GM23248 (cell line): ENCODE measurements around the gene ATP6V1E1.

Experiments
- EZH2 ChIP-seq: fragments of 200-600 bp; sonication (generic); IDR thresholded peaks from 2 replicates; pipeline ENCODE4 v1.6.1; 2018; ENCODE audit warnings: antibody characterized with exemption, mild to moderate bottlenecking; ENCODE audit not compliant: insufficient read depth, poor library complexity, severe bottlenecking
- EZH2phosphoT487 ChIP-seq: fragments of 200-600 bp; sonication (generic); IDR thresholded peaks from 2 replicates; pipeline ENCODE4 v1.6.1; 2018; ENCODE audit warnings: antibody characterized with exemption, moderate library complexity, mild to moderate bottlenecking, low read depth; ENCODE audit not compliant: insufficient read depth

DNA sequence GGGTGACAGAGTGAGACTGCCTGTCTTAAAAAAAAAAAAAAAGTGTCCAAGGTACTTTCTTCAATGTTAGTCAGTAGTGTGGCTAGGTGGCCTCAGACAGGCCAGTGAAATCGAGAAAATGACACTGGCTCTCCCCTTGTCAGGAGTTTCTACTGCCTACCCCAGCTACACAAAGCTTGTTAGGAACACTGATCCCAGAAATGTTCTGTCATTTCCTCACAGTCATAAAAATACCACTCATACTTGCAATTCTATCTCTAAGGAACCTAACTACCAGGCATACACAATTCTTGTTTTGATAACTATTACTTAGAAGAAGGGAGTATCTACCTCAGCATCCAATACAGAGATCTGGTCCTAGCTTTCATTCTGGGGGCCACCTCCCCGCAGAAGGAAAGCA is 31.3 kb downstream of the ATP6V1E1 start:
- no peak for TF ChIP-seq EZH2
- no peak for TF ChIP-seq EZH2phosphoT487
